Body of pancreas (tissue), 4 donors: ENCODE data around the gene AGXT. TPM values are rescaled to one million over a fixed set of nuclear protein-coding genes. Genes with fewer than 3 reads are reported as not detected.

Experiments
- ATAC-seq: fragments of 150-250 bp; one replicate; pipeline ENCODE4 v1.9.1; 2016
- DNase-seq, 4 donors: peaks; one replicate each; pipeline ENCODE4 v3.0.0-alpha.2; 2019
- H3K27ac ChIP-seq, 4 donors: fragments of 200-600 bp; sonication (generic); 1 replicate in 3 of 4; 2 replicates in 1 of 4; pipeline versions ENCODE4 v1.5.1 to v1.6.1; 2016 to 2019; ENCODE audit warnings: mild to moderate bottlenecking in 1 of 4, mixed read lengths in 1 of 4, moderate library complexity in 1 of 4
- H3K27me3 ChIP-seq, 2 donors: fragments of 200-600 bp; sonication (generic); one replicate each; pipeline ENCODE4 v1.6.0; 2016; ENCODE audit warnings: mild to moderate bottlenecking in 1 of 2
- H3K36me3 ChIP-seq, 2 donors: fragments of 200-600 bp; sonication (generic); replicated peaks in 1 of 2; 2 replicates each; pipeline ENCODE4 v1.5.1; 2016; ENCODE audit warnings: low read depth in 2 of 2; ENCODE audit not compliant: insufficient read depth in 1 of 2
- H3K4me1 ChIP-seq: fragments of 200-600 bp; sonication (generic); one replicate; pipeline ENCODE4 v1.6.0; 2016
- H3K4me3 ChIP-seq, 2 donors: fragments of 200-600 bp; sonication (generic); 1 replicate in 1 of 2; 2 replicates in 1 of 2; pipeline ENCODE4 v1.5.1; 2016 to 2019
- H3K9me3 ChIP-seq, 3 donors: fragments of 200-600 bp; sonication (generic); 1 replicate in 2 of 3; 2 replicates in 1 of 3; pipeline ENCODE4 v1.5.1; 2016
- CTCF ChIP-seq, 7 experiments: fragments of 450-650 bp in 4 of 7; fragments of 200-600 bp in 3 of 7; sonication (generic) in 3 of 7; IDR thresholded peaks; one replicate each; pipeline ENCODE4 v1.5.1; 2016 to 2019; ENCODE audit warnings: antibody characterized with exemption in 7 of 7
- POLR2A ChIP-seq, 3 donors: fragments of 450-650 bp; IDR thresholded peaks; one replicate each; pipeline ENCODE4 v1.6.1; 2016; ENCODE audit warnings: antibody characterized with exemption in 3 of 3, mild to moderate bottlenecking in 2 of 3
- WGBS, 2 donors: methylation state at CpG; one replicate each; pipeline ENCODE4 v1.1.5; 2017; 5-methylcytosine and 5-hydroxymethylcytosine counted together
- intact Hi-C: fragments of 100-400 bp; cut with DNase I; formaldehyde crosslinking; loops from one replicate; pipeline ENCODE4 v1.15.1; 2023
- total RNA-seq, 2 donors: library from RNA; depleted of rRNA; stranded (reverse); fragments of >200 nt; gene quantifications; one replicate each; pipeline ENCODE4 v1.1.0, GENCODE V29; 2016

AGXT gene
- total RNA-seq, 2 donors from 2014 or later = 1.6 TPM; not detected in 1

DNA sequence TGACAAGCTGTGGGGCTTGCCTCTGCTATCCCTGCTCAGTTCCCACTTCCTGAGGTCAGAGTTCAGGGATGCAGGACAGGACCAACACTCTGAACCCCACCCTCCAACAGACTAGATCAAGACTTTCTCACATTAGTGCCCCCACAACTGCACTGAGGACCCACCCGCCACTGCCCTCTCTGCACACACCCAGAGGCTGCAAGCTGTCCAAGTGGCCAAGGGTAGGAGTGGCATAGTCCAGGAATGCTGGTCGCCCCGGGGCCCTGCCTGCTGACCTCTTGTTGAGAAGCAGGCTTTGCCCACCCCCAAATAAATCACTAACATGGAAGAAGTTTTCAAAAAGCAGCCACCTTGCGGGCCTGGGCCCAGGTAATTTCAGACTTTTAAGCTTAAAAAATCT is 43.1 kb upstream of the AGXT start:
- intact Hi-C loops = no loop called here
- peaks cover 0 to 6% of the 10 kb centered on the region in 2 donors for H3K27me3 ChIP-seq
- H3K9me3 ChIP-seq = no peaks in the 10 kb centered on the region
- H3K36me3 ChIP-seq = no peaks in the 10 kb centered on the region
- H3K27ac ChIP-seq = no peak overlapping the region
- peaks cover 9% of the 10 kb centered on the region for H3K4me1 ChIP-seq
- TF ChIP-seq CTCF (IDR thresholded peaks at IDR 0.05) (no peak), POLR2A (IDR thresholded peaks at IDR 0.05) (no peak)
- DNase-seq = no peak
- WGBS, 2 donors = 71 to 75% methylated on average over 4 of the region's 4 CpGs
- no peak overlapping the region for H3K4me3 ChIP-seq
- ATAC-seq = no peak

DNA sequence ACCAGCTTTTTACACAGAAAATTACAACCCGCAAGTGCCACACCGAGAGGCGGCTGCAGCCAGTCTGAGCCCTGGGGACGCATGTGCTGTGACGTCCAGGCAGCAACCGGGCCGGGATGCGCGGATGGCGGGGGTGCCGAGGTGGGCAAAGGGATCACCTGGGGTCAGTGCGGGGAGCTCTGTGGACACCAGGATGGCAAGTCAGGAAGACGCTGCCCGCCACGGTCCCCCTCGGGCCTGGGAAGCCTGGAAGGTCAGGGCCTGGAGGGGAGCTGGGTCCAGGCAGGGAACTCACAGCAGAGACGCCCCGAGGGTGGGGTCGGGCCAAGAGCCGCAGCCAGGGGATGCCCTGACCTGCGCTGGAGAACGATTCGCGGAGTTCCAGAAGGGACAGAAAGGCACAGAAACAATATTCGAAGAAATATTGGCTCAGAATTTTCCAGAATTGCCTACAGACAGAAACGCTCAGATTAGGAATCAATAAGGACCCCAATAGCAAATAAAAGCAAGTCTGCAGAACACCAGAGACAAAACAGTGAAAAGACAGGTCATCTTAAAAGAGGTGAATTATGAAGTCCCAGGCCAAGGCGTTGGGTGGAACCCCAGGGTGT is 36.9 kb upstream of the AGXT start:
- Histone ChIP-seq H3K9me3 (no peaks in the 10 kb centered on the region), H3K4me1 (peaks cover 7% of the 10 kb centered on the region), H3K27me3 (peaks cover 0 to 6% of the 10 kb centered on the region in 2 donors), H3K36me3 (no peaks in the 10 kb centered on the region), H3K27ac (no peak overlapping the region), H3K4me3 (no peak overlapping the region)
- TF ChIP-seq CTCF (IDR thresholded peaks at IDR 0.05) (no peak), POLR2A (IDR thresholded peaks at IDR 0.05) (no peak)
- intact Hi-C loops = no loop called here
- peak; percentile 12 for ATAC-seq
- 7 to 10% methylated on average over 26 to 27 of the region's 27 CpGs for WGBS, 2 donors
- no peak for DNase-seq

GRCh38 chr2:240832205-240832727 is 36.4 kb upstream of the AGXT start:
- Histone ChIP-seq H3K4me1 (peaks cover 7% of the 10 kb centered on the region), H3K27ac (no peak overlapping the region), H3K36me3 (no peaks in the 10 kb centered on the region), H3K4me3 (no peak overlapping the region), H3K27me3 (peaks cover 0 to 6% of the 10 kb centered on the region in 2 donors), H3K9me3 (no peaks in the 10 kb centered on the region)
- TF ChIP-seq POLR2A (IDR thresholded peaks at IDR 0.05) (no peak), CTCF (IDR thresholded peaks at IDR 0.05) (no peak)
- intact Hi-C loops = no loop called here
- peak; percentile 93 to 95 (median 94) for DNase-seq
- 4 to 11% methylated on average over 18 to 51 of the region's 54 CpGs for WGBS, 2 donors
- ATAC-seq = peak; percentile 92

DNA sequence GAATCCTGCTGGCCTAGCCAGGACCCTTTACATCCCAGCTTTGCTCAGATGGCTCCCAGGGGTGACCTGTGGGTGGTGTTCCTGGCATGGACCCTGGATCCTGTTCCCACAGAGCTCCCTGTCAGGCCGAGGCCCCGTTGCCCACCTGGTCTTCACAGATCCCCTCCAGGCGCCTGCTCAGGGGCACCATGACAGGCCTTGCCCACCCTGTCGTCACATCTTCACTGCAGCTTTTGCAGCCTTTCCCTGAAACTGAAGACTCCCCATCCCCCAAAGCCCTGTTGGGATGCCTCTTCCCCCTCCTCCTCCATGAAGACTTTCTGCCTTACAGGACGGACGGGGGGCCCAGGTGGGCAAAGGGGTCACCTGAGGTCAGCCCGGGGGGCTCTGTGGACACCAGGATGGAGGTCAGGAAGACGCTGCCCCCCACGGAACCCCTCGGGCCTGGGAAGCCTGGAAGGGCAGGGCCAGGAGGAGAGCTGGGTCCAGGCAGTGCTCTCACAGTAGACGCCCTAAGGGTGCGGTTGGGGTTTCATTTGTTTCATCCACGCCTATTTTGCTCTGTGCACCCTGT is 35.6 kb upstream of the AGXT start:
- H3K9me3 ChIP-seq = no peaks in the 10 kb centered on the region
- H3K27me3 ChIP-seq = peaks cover 0 to 6% of the 10 kb centered on the region in 2 donors
- TF ChIP-seq POLR2A (IDR thresholded peaks at IDR 0.05) (no peak), CTCF (IDR thresholded peaks at IDR 0.05) (no peak)
- ATAC-seq = no peak
- DNase-seq = no peak
- intact Hi-C loops = no loop called here
- no peak overlapping the region for H3K27ac ChIP-seq
- 67 to 83% methylated on average over 4 to 13 of the region's 13 CpGs for WGBS, 2 donors
- H3K36me3 ChIP-seq = no peaks in the 10 kb centered on the region
- H3K4me1 ChIP-seq = peaks cover 7% of the 10 kb centered on the region
- no peak overlapping the region for H3K4me3 ChIP-seq
